ENCODE results near the gene TMEM238. TPM values are rescaled to one million over a fixed set of nuclear protein-coding genes. Genes with fewer than 3 reads are reported as not detected.
"Not testable (repeated sequence)": the region's sequence is repeated elsewhere in the genome, so short reads cannot be mapped to it uniquely, and the experiment has no call there.

Gene TMEM238
- total and polyA plus RNA-seq, 2 donors (not counting 3 experiments of a cell fraction or from before 2014, with no cell fraction given), result 0.18 to 0.35 TPM

GRCh38 chr19:55407550-55407799 lies 23.4 kb upstream of the TMEM238 start, which contains the start of gene UBE2S:
Gene UBE2S, minus strand, starts transcription at chr19:55407788. Its CDS starts 199 bp downstream, at chr19:55407589.
- H3K27me3 ChIP-seq (ENCODE audit: control insufficient read depth in 2 of 2, insufficient read depth in 2 of 2, low read length in 2 of 2); H4K20me1 ChIP-seq (replicated peaks; ENCODE audit: control insufficient read depth, extremely low read depth, insufficient read depth, low read length); H3K9me3 ChIP-seq (replicated peaks; ENCODE audit: control insufficient read depth, insufficient read depth, low read length); DNase-seq (ENCODE audit: low read depth, low spot score); intact Hi-C loops (cut with micrococcal nuclease); H3K36me3 ChIP-seq (ENCODE audit: control insufficient read depth in 2 of 2, extremely low read depth in 1 of 2, insufficient read depth in 2 of 2, low read length in 2 of 2); BruUV-seq (replicated peaks); H3K9me1 ChIP-seq (replicated peaks; ENCODE audit: control insufficient read depth, extremely low read depth, insufficient read depth, low read length); FAIRE-seq; dilution Hi-C loops (cut with MboI; ENCODE audit: extremely low pct_ligation_motif_present, low sequenced_read_pairs): not testable (repeated sequence)
- ChIA-PET CTCF (interaction anchor here (0.7 to 1.4 kb wide), 6 partner anchors 10 to 247 kb away, joined by 3 to 5 read pairs (median 3); no protein-coding TSS in a partner anchor), POLR2A (interaction anchor here (0.6 to 2.0 kb wide), 21 partner anchors 11 to 320 kb away, joined by 3 to 15 read pairs (median 4); partner anchors contain the start of genes FIZ1, HSPBP1, ISOC2 and KMT5C)
- H3K4me2 ChIP-seq (ENCODE audit: insufficient read depth, low read length), result peak within 1 kb of the TSS; percentile 64
- peak within 1 kb of the TSS; percentile 63 to 90 (median 84) for H3K4me3 ChIP-seq (replicated peaks in 1 of 3; ENCODE audit: insufficient read depth in 1 of 3, low read depth in 1 of 3, low read length in 3 of 3)
- TF ChIP-seq POLR2AphosphoS5 (IDR thresholded peaks at IDR 0.05; ENCODE audit: insufficient read depth, low read depth, low read length) (peak; percentile 99), POLR2A (IDR thresholded peaks at IDR 0.05; ENCODE audit: low read depth, low read length) (peak; percentile 98)
- H3K79me2 ChIP-seq (ENCODE audit: control insufficient read depth, insufficient read depth, low read length), result peaks cover 44% of the 10 kb centered on the region
- H3K9ac ChIP-seq (replicated peaks; ENCODE audit: extremely low read depth, insufficient read depth, low read length), result peak within 1 kb of the TSS; percentile 93
- peaks cover 13% of the 10 kb centered on the region for H3K4me1 ChIP-seq (ENCODE audit: control insufficient read depth, extremely low read depth, insufficient read depth, low read length)
- H3K27ac ChIP-seq (ENCODE audit: insufficient read depth, low read depth, low read length), result peak within 1 kb of the TSS; percentile 90
- peak within 1 kb of the TSS; percentile 90 for H2AFZ ChIP-seq (ENCODE audit: low read depth, low read length)

- peak overlapping the region; percentile 93 for H3K9ac ChIP-seq (replicated peaks; ENCODE audit: extremely low read depth, insufficient read depth, low read length)
Measured at GRCh38 chr19:55406826-55407549, 22.9 kb upstream of the TMEM238 start.

More at GRCh38 chr19:55406826-55407549, 22.9 kb upstream of the TMEM238 start:
- Histone ChIP-seq H3K4me3 (replicated peaks in 1 of 3; ENCODE audit: insufficient read depth in 1 of 3, low read depth in 1 of 3, low read length in 3 of 3) (peak overlapping the region; percentile 63 to 90 (median 84)), H2AFZ (ENCODE audit: low read depth, low read length) (no peak overlapping the region), H3K4me1 (ENCODE audit: control insufficient read depth, extremely low read depth, insufficient read depth, low read length) (peaks cover 13% of the 10 kb centered on the region), H3K9me3 (replicated peaks; ENCODE audit: control insufficient read depth, insufficient read depth, low read length) (no peaks in the 10 kb centered on the region), H3K9me1 (replicated peaks; ENCODE audit: control insufficient read depth, extremely low read depth, insufficient read depth, low read length) (no peaks in the 10 kb centered on the region), H3K27ac (ENCODE audit: insufficient read depth, low read depth, low read length) (peak overlapping the region; percentile 90), H3K27me3 (ENCODE audit: control insufficient read depth in 2 of 2, insufficient read depth in 2 of 2, low read length in 2 of 2) (peaks cover 2 to 5% of the 10 kb centered on the region in 2 experiments), H3K79me2 (ENCODE audit: control insufficient read depth, insufficient read depth, low read length) (peaks cover 49% of the 10 kb centered on the region), H4K20me1 (replicated peaks; ENCODE audit: control insufficient read depth, extremely low read depth, insufficient read depth, low read length) (no peaks in the 10 kb centered on the region), H3K4me2 (ENCODE audit: insufficient read depth, low read length) (peak overlapping the region; percentile 59), H3K36me3 (ENCODE audit: control insufficient read depth in 2 of 2, extremely low read depth in 1 of 2, insufficient read depth in 2 of 2, low read length in 2 of 2) (peaks cover 10 to 14% of the 10 kb centered on the region in 2 experiments)
- peak; percentile 38 for DNase-seq (ENCODE audit: low read depth, low spot score)
- no peak for TF ChIP-seq GATA2 (IDR thresholded peaks at IDR 0.05; ENCODE audit: insufficient read depth, insufficient read length, low read depth, low read length)
- no peak for TF ChIP-seq EZH2 (IDR thresholded peaks at IDR 0.05; ENCODE audit: borderline replicate concordance, low read depth, low read length, severe bottlenecking)
- TF ChIP-seq FOS (IDR thresholded peaks at IDR 0.05; ENCODE audit: borderline replicate concordance, insufficient read depth, low read length), result no peak
- TF ChIP-seq MYC (IDR thresholded peaks at IDR 0.05; ENCODE audit: low read depth, low read length), result no peak
- CTCF ChIA-PET, result interaction anchor here (0.7 to 1.5 kb wide), 7 partner anchors 9 to 246 kb away, joined by 3 to 5 read pairs (median 3); partner anchors contain the start of gene KMT5C
- BruUV-seq (replicated peaks), result TSS peak; percentile 53
- no peak for FAIRE-seq
- POLR2A ChIA-PET, result interaction anchor here (0.6 to 2.0 kb wide), 17 partner anchors 11 to 320 kb away, joined by 3 to 15 read pairs (median 4); partner anchors contain the start of genes FIZ1, HSPBP1, ISOC2 and KMT5C
- dilution Hi-C loops (cut with MboI; ENCODE audit: extremely low pct_ligation_motif_present, low sequenced_read_pairs), result no loop called here
- intact Hi-C loops (cut with micrococcal nuclease), result no loop called here
